UCSD-AML1 (cell line): Measurements from ENCODE around the gene RBBP4.
A peak's percentile ranks its signal among the peaks of the same experiment; 100 is the strongest.

Experiments used
- DNase-seq: peaks from one replicate; lab custom pipeline; 2025; ENCODE audit not compliant: unreplicated experiment; lab: John Stamatoyannopoulos, UW

Gene RBBP4

GRCh38 chr1:32718527-32718926 lies 67.5 kb downstream of the RBBP4 start:
- no peak for DNase-seq

- DNase-seq: no peak
These were observed 68.8 kb downstream of the RBBP4 start for GRCh38 chr1:32719681-32720275.

DNA sequence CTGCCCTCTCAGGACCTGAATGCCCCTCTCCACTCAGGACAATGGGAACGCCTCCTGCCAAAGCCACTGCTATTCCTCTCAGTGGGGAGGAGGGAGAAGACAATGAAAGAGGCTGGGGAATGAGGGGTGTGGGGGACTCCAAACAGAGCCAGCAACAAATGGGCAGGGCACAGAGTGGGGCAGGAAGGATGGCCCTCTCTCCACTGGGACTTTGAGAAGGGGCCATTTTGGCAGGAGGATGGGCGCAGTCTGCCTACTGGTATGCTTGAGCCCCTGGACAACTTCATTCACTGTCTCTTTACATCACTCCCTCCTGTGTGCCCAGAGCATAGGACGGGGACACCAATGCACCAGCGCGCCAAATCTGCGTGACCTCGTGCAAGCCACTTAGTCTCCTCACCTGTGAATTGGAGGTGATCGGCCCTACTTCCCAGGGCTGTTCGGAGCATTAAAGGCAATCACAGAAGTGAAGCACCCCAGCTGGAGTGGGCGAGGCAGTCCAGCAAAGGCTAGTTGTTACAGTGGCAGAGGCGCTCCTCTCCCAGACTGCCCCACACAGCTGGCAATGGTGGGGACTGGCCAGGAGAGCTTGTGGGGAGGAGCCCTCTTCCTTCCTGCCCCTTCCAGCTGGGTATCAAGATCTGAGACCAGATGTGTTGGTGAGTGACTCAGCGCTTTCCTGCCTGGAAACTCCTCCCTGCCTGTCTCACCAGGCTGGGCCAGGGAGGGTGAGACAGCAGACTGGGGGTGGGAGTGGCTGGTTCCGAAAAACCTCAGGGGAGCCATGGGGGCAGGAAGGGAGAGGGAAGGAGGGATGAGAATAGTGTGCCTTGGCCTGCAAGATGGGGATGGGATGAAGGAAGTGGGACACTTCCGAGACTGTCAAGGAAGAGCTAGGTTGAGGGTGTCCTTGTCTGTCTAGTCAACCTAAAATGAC lies 73.9 kb downstream of the RBBP4 start:
- peak; percentile 89 for DNase-seq

DNA sequence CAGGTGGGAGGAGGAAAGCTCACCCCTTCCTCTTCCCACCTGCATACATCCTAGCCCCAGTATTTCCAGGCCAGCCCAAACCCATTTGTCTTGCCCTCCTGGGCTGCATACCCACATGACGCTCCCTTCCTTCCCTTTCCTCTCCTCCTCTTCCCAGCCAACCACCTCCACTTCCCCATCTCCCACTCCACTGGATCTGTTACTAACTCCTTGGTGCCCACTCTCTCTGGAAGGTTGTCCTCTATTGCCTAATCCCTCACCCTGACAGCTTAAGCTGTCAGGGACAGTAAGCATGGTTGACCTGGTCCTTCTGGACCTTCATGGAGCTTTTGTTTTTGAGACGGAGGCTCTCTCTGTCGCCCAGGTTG lies 74.6 kb downstream of the RBBP4 start:
- no peak for DNase-seq

- DNase-seq: no peak
These were observed 76.9 kb downstream of the RBBP4 start for GRCh38 chr1:32727876-32728275.

DNA sequence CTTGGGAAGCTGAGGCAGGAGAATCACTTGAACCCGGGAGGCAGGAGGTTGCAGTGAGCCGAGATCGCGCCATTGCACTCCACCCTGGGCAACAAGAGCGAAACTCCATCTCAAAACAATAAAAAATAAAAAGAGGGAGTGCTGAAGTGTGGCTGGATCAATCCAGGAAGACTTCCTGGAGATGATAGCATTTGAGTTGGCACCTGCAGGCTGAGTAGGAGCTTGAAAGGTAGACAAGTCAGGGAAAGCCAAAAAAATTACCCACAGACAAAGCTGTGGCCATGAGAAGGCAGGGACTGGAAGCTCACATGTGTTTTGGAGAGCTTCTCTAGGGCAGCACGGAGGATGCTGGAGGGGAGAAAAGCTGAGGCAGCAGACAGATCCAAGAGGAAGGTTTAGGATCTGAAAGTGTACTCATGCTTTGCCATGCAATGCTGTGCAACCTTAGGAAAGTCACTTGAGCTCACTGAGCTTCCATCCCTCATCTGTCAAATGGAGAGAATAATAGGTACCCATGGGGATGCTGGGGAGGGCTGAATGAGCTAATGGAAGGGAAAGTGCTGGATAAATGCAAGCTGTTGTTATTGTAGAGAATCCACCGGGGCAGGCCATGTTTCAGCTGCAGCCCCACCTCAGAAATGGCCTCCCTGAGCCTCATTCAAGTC lies 77.5 kb downstream of the RBBP4 start:
- DNase-seq: no peak

DNA sequence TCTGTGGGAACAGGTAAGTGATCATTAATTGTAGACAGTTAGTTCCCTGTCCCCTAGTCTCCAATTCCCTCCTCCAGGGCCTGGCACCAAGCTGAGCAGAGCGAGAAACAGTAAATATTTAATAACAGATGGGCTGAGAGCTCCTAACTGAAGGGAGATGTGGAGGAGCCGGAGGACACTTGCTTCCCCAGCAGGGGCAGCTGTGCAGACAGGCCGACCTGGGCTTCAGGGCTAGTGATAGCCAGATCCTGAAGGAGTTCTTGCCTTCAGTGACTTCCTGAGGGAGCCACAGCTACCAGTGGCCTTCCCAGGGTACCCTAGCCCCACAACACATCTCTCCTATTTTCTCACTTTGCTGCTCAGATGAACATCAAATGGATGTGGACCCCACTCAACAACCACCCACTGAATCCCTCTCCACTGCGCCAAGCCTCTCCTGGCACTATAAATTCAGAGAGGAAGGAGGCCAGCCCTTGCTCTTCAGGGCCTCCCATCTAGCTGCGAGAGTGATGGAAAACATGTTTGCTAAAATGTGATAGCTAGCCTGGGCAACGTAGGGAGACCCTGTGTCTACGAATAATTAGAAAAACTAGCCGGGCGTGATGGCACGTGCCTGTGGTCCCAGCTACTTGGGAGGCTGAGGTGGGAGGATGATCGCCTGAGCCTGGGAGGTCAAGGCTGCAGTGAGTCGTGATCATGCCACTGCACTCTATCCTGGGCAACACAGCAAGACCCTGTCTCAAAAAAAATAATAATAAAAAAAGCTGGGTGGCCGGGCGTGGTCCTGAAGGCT lies 78.4 kb downstream of the RBBP4 start:
- no peak for DNase-seq

- no peak for DNase-seq
These were observed 82.7 kb downstream of the RBBP4 start for GRCh38 chr1:32733582-32734321.
